Astrocyte (in vitro differentiated cells and primary cell): ENCODE measurements around the gene OSGEP. TPM values are rescaled to one million over a fixed set of nuclear protein-coding genes. Genes with fewer than 3 reads are reported as not detected.

Source experiments
- DNase-seq: peaks from one replicate; pipeline ENCODE4 v3.0.0-alpha.2; 2010; ENCODE audit warnings: low read depth
- FAIRE-seq: peaks from 2 replicates; lab custom pipeline; 2011; peaks lifted over from hg19 to GRCh38; lab: Jason Lieb, UNC
- H2AFZ ChIP-seq: 2 replicates; pipeline ENCODE4 v1.6.0; 2012; ENCODE audit warnings: low read depth, low read length, inconsistent platforms
- H3K27ac ChIP-seq: 2 replicates; pipeline ENCODE4 v1.5.1; 2011; ENCODE audit warnings: low read depth, low read length, inconsistent platforms
- H3K27me3 ChIP-seq: 2 replicates; pipeline ENCODE4 v1.6.0; 2011; ENCODE audit warnings: low read length, inconsistent platforms; ENCODE audit not compliant: insufficient read depth
- H3K36me3 ChIP-seq: 2 replicates; pipeline ENCODE4 v1.5.1; 2011; ENCODE audit warnings: low read length, inconsistent platforms; ENCODE audit not compliant: insufficient read depth
- H3K4me1 ChIP-seq: 2 replicates; pipeline ENCODE4 v1.5.1; 2011; ENCODE audit warnings: low read length, inconsistent platforms; ENCODE audit not compliant: insufficient read depth
- H3K4me2 ChIP-seq: 2 replicates; pipeline ENCODE4 v1.6.0; 2012; ENCODE audit warnings: low read length, inconsistent platforms
- H3K4me3 ChIP-seq: 2 replicates; pipeline ENCODE4 v1.5.1; 2011; ENCODE audit warnings: low read depth, mild to moderate bottlenecking, low read length, inconsistent platforms; ENCODE audit not compliant: insufficient read depth
- H3K79me2 ChIP-seq: 2 replicates; pipeline ENCODE4 v1.6.0; 2012; ENCODE audit warnings: mild to moderate bottlenecking, low read length, inconsistent platforms; ENCODE audit not compliant: insufficient read depth
- H3K9ac ChIP-seq: 2 replicates; pipeline ENCODE4 v1.6.0; 2012; ENCODE audit warnings: mild to moderate bottlenecking, low read length, inconsistent platforms
- H3K9me3 ChIP-seq: 2 replicates; pipeline ENCODE4 v1.5.1; 2012; ENCODE audit warnings: low read depth, mild to moderate bottlenecking, low read length, inconsistent platforms; ENCODE audit not compliant: insufficient read depth
- H4K20me1 ChIP-seq: 2 replicates; pipeline ENCODE4 v1.6.0; 2012; ENCODE audit warnings: low read length, inconsistent platforms; ENCODE audit not compliant: insufficient read depth
- H3K27ac Mint-ChIP-seq: one replicate; pipeline ENCODE4 v1.8.0; 2021; ENCODE audit warnings: mild to moderate bottlenecking, mixed read lengths; ENCODE audit not compliant: unreplicated experiment
- H3K27me3 Mint-ChIP-seq: one replicate; pipeline ENCODE4 v1.8.0; 2021; ENCODE audit warnings: low read depth, mixed read lengths; ENCODE audit not compliant: unreplicated experiment
- H3K36me3 Mint-ChIP-seq: one replicate; pipeline ENCODE4 v1.8.0; 2021; ENCODE audit warnings: low read depth, mixed read lengths; ENCODE audit not compliant: unreplicated experiment
- H3K4me1 Mint-ChIP-seq: one replicate; pipeline ENCODE4 v1.8.0; 2021; ENCODE audit warnings: low read depth, mixed read lengths; ENCODE audit not compliant: unreplicated experiment
- H3K4me3 Mint-ChIP-seq: one replicate; pipeline ENCODE4 v1.8.0; 2021; ENCODE audit warnings: mild to moderate bottlenecking, moderate library complexity, mixed read lengths; ENCODE audit not compliant: unreplicated experiment
- H3K9me3 Mint-ChIP-seq: one replicate; pipeline ENCODE4 v1.8.0; 2021; ENCODE audit warnings: mild to moderate bottlenecking, mixed read lengths; ENCODE audit not compliant: unreplicated experiment
- CTCF ChIP-seq: IDR thresholded peaks from 2 replicates; pipeline ENCODE4 v1.5.1; 2011; ENCODE audit warnings: low read depth, mild to moderate bottlenecking, inconsistent platforms, low read length, moderate library complexity; ENCODE audit not compliant: insufficient read depth
- EZH2 ChIP-seq: IDR thresholded peaks from 2 replicates; pipeline ENCODE4 v1.6.1; 2012; ENCODE audit warnings: mild to moderate bottlenecking, low read length, inconsistent platforms; ENCODE audit not compliant: insufficient read depth
- total RNA-seq: library from RNA; stranded (reverse); gene quantifications from 2 replicates; pipeline ENCODE4 v1.2.1, GENCODE V29; 2021

OSGEP gene
- total RNA-seq, 1 donor from 2014 or later = 23.0 TPM

DNA sequence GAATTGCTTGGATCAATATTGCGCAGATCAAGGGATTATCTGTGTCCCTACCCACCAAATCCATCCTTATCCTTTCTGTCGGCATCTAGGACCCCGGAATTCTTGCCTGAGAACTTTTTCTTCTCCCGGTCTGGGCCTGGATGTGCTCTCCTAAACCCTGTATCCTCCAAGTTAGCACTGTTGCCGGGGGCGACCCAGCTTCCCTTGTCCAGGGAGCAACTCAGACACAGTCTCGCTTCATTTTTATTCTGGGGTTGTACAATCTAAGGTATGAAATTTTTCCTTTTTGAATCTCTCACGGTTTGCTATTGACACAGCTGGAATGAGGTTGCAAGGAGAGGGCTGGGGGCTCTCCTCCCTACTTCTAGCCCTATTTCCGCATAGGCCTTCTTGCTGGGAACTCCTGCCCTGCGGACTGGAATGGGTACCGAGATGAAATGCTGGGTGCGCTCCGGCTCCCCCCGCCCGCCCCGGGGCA, 14.2 kb upstream of the OSGEP start:
- Histone ChIP-seq H3K9me3 (no peaks in the 10 kb centered on the region), H3K27me3 (no peaks in the 10 kb centered on the region), H3K27ac (peak overlapping the region; percentile 21), H2AFZ (peak overlapping the region; percentile 93), H3K4me3 (peak overlapping the region; percentile 89), H3K36me3 (peaks cover 9% of the 10 kb centered on the region), H3K4me2 (peak overlapping the region; percentile 92), H3K4me1 (peaks cover 3% of the 10 kb centered on the region), H3K9ac (peak overlapping the region; percentile 91), H4K20me1 (peaks cover 14% of the 10 kb centered on the region), H3K79me2 (peaks cover 28% of the 10 kb centered on the region)
- TF ChIP-seq EZH2 (no peak), CTCF (no peak)
- Mint-ChIP-seq H3K4me3 (peak overlapping the region; percentile 91), H3K4me1 (peaks cover 3% of the 10 kb centered on the region), H3K36me3 (peaks cover 1% of the 10 kb centered on the region), H3K27me3 (no peaks in the 10 kb centered on the region), H3K9me3 (no peaks in the 10 kb centered on the region), H3K27ac (peak overlapping the region; percentile 73)
- FAIRE-seq = no peak
- no peak for DNase-seq

- Mint-ChIP-seq H3K36me3 (peaks cover 4% of the 10 kb centered on the region), H3K4me3 (peak within 1 kb of the TSS; percentile 94), H3K27ac (peak within 1 kb of the TSS; percentile 69), H3K9me3 (peaks cover 1% of the 10 kb centered on the region), H3K27me3 (no peaks in the 10 kb centered on the region), H3K4me1 (peaks cover 19% of the 10 kb centered on the region)
- no peaks in the 10 kb centered on the region for H3K27me3 ChIP-seq
- H4K20me1 ChIP-seq = peaks cover 25% of the 10 kb centered on the region
- peak within 1 kb of the TSS; percentile 67 for H2AFZ ChIP-seq
- TF ChIP-seq EZH2 = peak; percentile 71
- TF ChIP-seq CTCF = no peak
- H3K9me3 ChIP-seq = no peaks in the 10 kb centered on the region
- peaks cover 40% of the 10 kb centered on the region for H3K79me2 ChIP-seq
- DNase-seq = peak; percentile 100
- FAIRE-seq = peak; percentile 93
- peak within 1 kb of the TSS; percentile 90 for H3K9ac ChIP-seq
- peaks cover 11% of the 10 kb centered on the region for H3K4me1 ChIP-seq
- H3K36me3 ChIP-seq = peaks cover 19% of the 10 kb centered on the region
- H3K4me2 ChIP-seq = peak within 1 kb of the TSS; percentile 95
- peak within 1 kb of the TSS; percentile 77 for H3K27ac ChIP-seq
- peak within 1 kb of the TSS; percentile 79 for H3K4me3 ChIP-seq
Measured at GRCh38 chr14:20461225-20462141, 6.9 kb upstream of the OSGEP start, which contains the start of gene PIP4P1. Gene PIP4P1 (minus strand): TSS chr14:20461434. CDS start chr14:20461325, 109 bp downstream.
